ENCODE results near the gene BMPR1B.
"Not testable (repeated sequence)": the region's sequence is repeated elsewhere in the genome, so short reads cannot be mapped to it uniquely, and the experiment has no call there.

BMPR1B gene

DNA sequence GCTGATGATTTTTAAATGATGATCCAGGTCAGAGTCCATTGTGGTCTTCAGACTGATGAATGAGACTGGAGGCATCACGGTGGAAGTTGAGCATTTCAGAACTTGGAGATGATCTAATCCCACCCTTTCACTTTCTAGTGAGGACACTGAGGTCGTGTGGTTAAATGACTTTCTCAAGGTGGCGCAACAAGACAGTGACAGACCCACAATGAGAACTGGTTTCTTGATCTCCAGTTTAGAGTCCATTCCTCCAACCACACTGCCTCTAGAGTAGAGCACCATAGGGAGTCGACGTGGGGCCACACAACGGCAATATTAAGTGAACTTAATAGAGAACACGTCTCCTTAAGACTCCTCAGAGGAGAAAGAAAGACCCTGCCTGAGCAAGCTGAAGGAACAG is 410.1 kb downstream of the BMPR1B start:
- FAIRE-seq (no peak), DNase-seq (ENCODE audit: insufficient read length, low spot score) (no peak)

DNA sequence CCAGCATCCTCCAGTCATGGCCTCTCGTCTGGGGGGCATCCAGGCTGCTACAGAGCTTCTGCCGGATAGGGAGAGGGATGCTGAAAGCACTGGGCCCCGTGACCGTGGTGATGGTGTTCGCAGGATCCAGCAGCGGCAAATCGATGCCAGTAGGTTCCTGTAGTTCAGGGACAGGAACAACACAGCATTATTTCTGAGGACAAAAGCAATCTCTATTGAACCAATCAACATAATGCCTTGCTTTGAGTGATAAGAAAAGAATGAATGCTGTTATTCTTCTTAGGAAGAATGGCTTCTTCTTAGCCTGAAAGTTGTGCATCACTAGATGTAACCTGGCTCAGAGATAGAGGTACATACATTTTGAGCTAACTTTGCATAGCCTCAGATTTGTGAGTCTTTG is 412.4 kb downstream of the BMPR1B start:
- DNase-seq (ENCODE audit: insufficient read length, low spot score) (no peak), FAIRE-seq (no peak)

DNA sequence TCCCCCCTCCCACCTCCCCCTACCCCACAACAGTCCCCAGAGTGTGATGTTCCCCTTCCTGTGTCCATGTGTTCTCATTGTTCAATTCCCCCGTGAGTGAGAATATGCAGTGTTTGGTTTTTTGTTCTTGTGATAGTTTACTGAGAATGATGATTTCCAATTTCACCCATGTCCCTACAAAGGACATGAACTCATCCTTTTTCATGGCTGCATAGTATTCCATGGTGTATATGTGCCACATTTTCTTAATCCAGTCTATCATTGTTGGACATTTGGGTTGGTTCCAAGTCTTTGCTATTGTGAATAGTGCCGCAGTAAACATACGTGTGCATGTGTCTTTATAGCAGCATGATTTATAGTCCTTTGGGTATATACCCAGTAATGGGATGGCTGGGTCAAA is 413.6 kb downstream of the BMPR1B start:
- FAIRE-seq; DNase-seq (ENCODE audit: insufficient read length, low spot score): not testable (repeated sequence)

GRCh38 chr4:95178938-95179337 is 421.2 kb downstream of the BMPR1B start:
- DNase-seq (ENCODE audit: insufficient read length, low spot score) (no peak), FAIRE-seq (no peak)

DNA sequence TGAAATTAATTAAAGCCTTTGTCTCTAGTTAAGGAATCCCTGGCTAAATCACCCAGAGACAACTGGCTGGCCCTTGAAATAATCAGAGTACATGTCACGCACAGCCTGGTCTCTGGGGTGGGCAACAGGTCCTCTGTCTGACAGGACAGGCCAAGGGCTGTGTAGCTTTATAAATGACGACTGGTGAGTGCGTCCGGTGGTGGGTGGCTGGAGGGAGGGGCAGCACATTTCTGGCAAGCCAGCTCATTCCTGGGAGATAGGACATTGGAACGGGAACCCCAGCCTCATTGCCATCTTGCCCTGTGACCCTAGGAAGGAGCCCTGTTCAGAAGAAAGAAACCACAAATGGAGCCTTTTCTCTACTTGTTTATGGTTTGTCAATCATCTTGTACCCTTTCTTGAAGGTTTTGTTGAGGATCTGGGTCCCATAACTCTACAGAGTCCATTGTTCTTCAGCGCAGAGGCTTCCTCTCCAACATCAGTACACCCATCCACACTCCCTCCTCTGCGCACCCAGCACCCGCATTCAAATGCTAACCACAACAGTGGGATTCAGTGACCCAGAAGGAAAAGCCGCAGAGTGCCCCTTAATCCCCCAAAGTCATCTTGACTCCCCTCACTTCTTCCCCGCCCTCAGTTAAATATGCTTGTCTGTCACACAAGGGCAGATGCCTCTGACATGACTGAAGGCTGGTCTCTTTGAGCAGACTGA is 422.9 kb downstream of the BMPR1B start:
- no peak for DNase-seq (ENCODE audit: insufficient read length, low spot score)
- FAIRE-seq, result no peak

GRCh38 chr4:95181243-95181995 is 423.7 kb downstream of the BMPR1B start:
- DNase-seq (ENCODE audit: insufficient read length, low spot score), result no peak

GRCh38 chr4:95181996-95182306 is 424.2 kb downstream of the BMPR1B start:
- no peak for DNase-seq (ENCODE audit: insufficient read length, low spot score)
- no peak for FAIRE-seq

More at GRCh38 chr4:95181243-95181995, 423.7 kb downstream of the BMPR1B start:
- no peak for FAIRE-seq

DNA sequence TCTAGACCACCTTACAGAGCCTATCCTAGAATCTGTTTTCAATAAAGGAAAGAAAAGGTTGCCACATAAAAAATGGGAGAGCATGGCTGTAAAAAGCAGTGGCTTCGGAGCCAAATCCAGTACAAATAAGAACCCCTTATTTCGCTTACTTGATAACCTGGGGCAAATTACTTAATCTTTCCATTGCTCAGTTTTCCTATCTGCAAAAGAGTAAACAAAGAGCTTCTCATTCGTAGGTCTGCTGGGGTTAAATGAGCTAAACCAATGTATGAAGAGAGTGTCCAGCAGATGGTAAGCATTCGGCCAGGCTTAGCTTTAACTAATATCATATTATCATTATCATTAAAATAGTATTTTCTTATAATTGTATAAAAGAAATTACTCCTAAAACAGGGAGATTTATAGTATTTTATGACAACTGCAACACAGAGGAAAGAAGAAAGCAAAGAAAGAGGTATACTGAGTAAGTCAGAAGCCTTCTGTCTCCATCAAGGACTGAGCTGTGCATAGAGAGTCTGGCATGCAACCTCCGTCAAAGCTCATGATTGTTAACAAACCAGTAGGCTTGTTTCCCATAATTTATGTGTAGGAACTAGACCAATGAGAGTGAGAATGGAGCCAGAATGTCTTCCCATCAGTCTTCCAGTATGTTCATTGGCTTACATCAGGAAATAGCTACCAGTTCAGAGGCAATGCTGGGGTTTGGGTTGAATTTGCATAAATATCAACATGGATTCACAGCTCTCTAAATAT is 426.1 kb downstream of the BMPR1B start:
- DNase-seq (ENCODE audit: insufficient read length, low spot score) (no peak), FAIRE-seq (no peak)

GRCh38 chr4:95186666-95187065 is 428.9 kb downstream of the BMPR1B start:
- DNase-seq (ENCODE audit: insufficient read length, low spot score), result no peak
- no peak for FAIRE-seq

DNA sequence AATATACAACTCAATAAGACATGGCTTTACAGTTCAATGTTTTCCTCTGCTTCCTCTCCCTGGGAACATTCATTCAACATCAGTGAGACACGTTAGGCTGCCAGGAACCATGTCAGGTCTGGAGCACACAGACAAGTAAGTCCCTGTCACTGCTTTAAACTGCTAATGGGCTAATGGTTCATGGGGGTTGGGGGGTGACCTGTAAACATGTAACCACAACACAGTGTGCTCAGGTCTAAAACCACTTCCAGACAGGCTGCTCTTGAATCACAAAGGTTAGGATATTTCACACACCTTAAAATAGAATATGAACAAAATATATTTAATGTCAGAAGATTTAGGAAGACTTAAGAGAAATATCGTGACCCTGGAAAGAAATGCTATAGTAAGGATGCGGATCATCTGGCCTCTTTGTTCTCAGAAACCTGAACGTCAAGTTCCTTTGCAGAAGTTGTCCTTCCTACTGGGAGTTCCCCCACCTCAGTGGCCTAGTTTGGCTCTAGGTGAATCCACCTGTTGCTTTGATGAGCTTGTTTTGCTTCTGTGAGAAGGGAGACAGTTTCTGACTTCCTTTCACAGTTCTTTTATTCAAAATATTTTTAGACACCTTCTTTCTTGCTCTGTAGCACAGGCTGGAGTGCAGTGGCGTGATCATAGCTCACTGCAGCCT is 431.1 kb downstream of the BMPR1B start:
- DNase-seq (ENCODE audit: insufficient read length, low spot score), result no peak
- FAIRE-seq, result no peak

DNA sequence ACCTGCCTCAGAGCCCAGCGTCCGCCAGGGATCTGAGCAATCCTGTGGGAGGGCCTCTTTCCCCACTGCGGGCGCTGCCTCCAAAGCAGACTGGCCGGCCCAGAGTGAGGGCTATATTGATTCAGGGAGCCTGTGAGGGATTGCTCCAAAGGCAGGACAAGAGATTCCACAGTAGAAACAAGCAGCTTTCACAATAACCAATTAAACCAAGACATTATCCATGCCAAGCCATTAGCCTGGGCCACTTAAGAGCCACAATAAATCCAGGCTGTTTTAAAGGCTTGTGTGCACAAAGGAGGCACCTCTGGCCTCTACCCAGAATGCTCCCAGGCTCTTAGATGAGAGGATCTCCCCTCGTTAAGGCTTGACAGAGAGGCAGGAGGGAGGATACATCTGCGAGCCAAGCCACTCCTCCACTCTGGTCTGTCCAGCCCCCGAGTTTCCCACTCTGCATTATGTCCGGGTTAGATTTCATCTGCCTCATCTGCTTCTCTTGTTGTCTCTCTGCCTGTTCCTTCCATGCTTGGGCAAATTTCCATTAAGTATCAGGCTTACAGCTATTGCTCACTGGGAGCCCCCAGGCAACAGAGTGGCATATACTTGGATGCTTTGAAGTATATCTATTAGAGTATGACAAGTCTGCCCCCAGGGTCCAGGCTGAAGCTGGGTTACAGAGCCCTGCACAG is 433.1 kb downstream of the BMPR1B start:
- FAIRE-seq (no peak), DNase-seq (ENCODE audit: insufficient read length, low spot score) (no peak)

GRCh38 chr4:95191537-95191936 is 433.8 kb downstream of the BMPR1B start:
- DNase-seq (ENCODE audit: insufficient read length, low spot score), result no peak
- no peak for FAIRE-seq

GRCh38 chr4:95193391-95194224 is 435.9 kb downstream of the BMPR1B start:
- FAIRE-seq, result no peak
- no peak for DNase-seq (ENCODE audit: insufficient read length, low spot score)

DNA sequence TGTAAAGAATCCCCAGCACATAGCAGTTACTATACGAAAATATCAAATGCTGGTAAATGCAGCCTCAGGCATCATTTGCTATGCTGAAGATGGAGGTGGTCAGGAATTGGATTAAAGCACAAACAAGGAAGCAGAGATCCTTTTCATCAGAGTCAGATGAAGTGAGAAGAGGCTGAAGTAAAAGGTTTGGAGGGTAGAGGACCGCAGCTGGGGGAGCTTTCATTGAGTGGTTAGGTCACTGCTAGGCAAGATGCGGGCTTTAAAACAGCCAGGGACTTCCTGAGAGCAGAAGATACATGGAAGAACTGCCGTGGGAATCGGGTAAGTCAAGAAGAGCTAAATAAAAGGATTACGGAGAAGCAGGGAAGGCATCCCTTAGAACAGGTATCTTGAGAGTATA is 439.6 kb downstream of the BMPR1B start:
- FAIRE-seq, result no peak
- no peak for DNase-seq (ENCODE audit: insufficient read length, low spot score)

DNA sequence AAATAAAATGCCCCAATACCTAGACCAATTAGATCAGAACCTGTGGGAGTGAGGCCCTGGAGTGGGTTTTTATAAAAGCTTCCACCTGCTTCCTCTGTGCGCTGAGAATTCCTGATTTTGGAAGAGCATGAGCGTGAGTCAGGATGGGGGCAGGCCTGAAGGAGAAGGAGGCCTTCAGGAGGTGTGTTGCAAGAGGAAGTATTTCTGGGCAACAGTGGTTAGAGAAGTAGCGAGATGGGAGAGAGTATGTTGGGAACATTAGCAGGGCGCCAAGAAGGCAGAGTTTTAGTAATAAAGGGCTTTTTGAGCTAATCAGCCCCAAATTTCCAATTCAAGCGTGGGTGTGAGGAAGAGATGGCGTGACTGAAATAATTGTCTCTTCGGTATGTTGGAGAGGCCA is 441.2 kb downstream of the BMPR1B start:
- FAIRE-seq (no peak), DNase-seq (ENCODE audit: insufficient read length, low spot score) (no peak)

GRCh38 chr4:95204267-95204844 is 446.6 kb downstream of the BMPR1B start:
- FAIRE-seq (no peak), DNase-seq (ENCODE audit: insufficient read length, low spot score) (no peak)

GRCh38 chr4:95204873-95205272 is 447.1 kb downstream of the BMPR1B start:
- DNase-seq (ENCODE audit: insufficient read length, low spot score) (no peak), FAIRE-seq (no peak)
